ENCODE data around the gene TRIP12. TPM values are rescaled to one million over a fixed set of nuclear protein-coding genes. Genes with fewer than 3 reads are reported as not detected.

The TRIP12 gene
- total and polyA plus RNA-seq, 2 of the 4 experiments (the other 2 are of a cell fraction): 51.6 to 209 TPM

- no peak overlapping the region for H3K4me2 ChIP-seq (ENCODE audit: low read depth, low read length)
- H2AK5ac ChIP-seq (ENCODE audit: low read depth, low read length): no peak overlapping the region; the same call in 1 of the 2 replicates
- H2AK9ac ChIP-seq (replicated peaks; ENCODE audit: low read depth, low read length, poor library complexity): no peak overlapping the region
- H2BK5ac ChIP-seq (ENCODE audit: low read depth, low read length, poor library complexity, severe bottlenecking): peak overlapping the region; percentile 32
- no peak overlapping the region for H2BK120ac ChIP-seq (ENCODE audit: low read depth, low read length)
- H4K5ac ChIP-seq (ENCODE audit: low read depth, low read length): no peak overlapping the region
- H3K4ac ChIP-seq (ENCODE audit: low read depth, low read length): peak overlapping the region; percentile 27; the same call in 1 of the 2 replicates
- H3K56ac ChIP-seq (ENCODE audit: extremely low read depth, insufficient read depth, low read length): no peak overlapping the region
- CTCF ChIA-PET: interaction anchor here (1.3 kb wide), 1 partner anchor 33 kb away, joined by 4 read pairs; no protein-coding TSS in a partner anchor
- ATAC-seq (ENCODE audit: low read depth): peak; percentile 47; the same call in 1 of the 2 replicates
- H3K4me3 ChIP-seq (ENCODE audit: insufficient read depth, low read depth, low read length): no peak overlapping the region
- H3K18ac ChIP-seq (ENCODE audit: low read depth, low read length): no peak overlapping the region
- peak; percentile 23 for DNase-seq
- dilution Hi-C loops (cut with HindIII; ENCODE audit: low sequenced_read_pairs, unreplicated experiment): no loop called here
- no peaks in the 10 kb centered on the region for H3K27me3 ChIP-seq (ENCODE audit: control insufficient read depth, insufficient read depth, low read length)
- no peak overlapping the region for H4K8ac ChIP-seq (ENCODE audit: low read depth in 2 of 2, low read length in 2 of 2)
- H3K9ac ChIP-seq (ENCODE audit: low read depth, low read length): no peak overlapping the region
- peaks cover 2% of the 10 kb centered on the region; the same call in 1 of the 2 replicates for H3K4me1 ChIP-seq (ENCODE audit: control insufficient read depth, insufficient read depth, low read length)
- POLR2A ChIA-PET (ENCODE audit: unreplicated experiment): no interaction called here
- H3K36me3 ChIP-seq (ENCODE audit: control insufficient read depth, insufficient read depth, low read length): peaks cover 31% of the 10 kb centered on the region
- H3K9me3 ChIP-seq (ENCODE audit: control insufficient read depth, insufficient read depth, low read length): no peaks in the 10 kb centered on the region
- no CpG with 5 or more reads among the region's 5 CpGs for WGBS, 2 experiments (ENCODE audit: extremely low coverage in 2 of 2, insufficient read length in 1 of 2)
- BruUV-seq (replicated peaks): no TSS peak
- intact Hi-C loops (cut with micrococcal nuclease): no loop called here
- H2AFZ ChIP-seq (replicated peaks; ENCODE audit: low read length, poor library complexity): no peak overlapping the region
- no peak overlapping the region for H3K14ac ChIP-seq (replicated peaks; ENCODE audit: low read depth, low read length)
- peaks cover 9 to 20% of the 10 kb centered on the region in 2 experiments; a peak in 2 of 4 replicates for H3K79me1 ChIP-seq (ENCODE audit: low read depth in 1 of 2, low read length in 2 of 2)
- in situ Hi-C loops (cut with MboI; ENCODE audit: low sequenced_read_pairs): no loop called here
- no peak overlapping the region for H3K23ac ChIP-seq (ENCODE audit: low read depth, low read length)
- H2BK20ac ChIP-seq (ENCODE audit: low read depth, low read length): no peak overlapping the region; the same call in 1 of the 2 replicates
- peak overlapping the region; percentile 57; the same call in 1 of the 2 replicates for H3K27ac ChIP-seq (ENCODE audit: insufficient read depth, low read length)
- peaks cover 7% of the 10 kb centered on the region; the same call in 1 of the 2 replicates for H4K20me1 ChIP-seq (ENCODE audit: insufficient read depth, low read length)
- H2BK15ac ChIP-seq (ENCODE audit: low read depth, low read length): no peak overlapping the region
- H4K91ac ChIP-seq (ENCODE audit: insufficient read depth, low read depth, low read length): no peak overlapping the region
- peaks cover 5% of the 10 kb centered on the region; the same call in 1 of the 2 replicates for H3K9me1 ChIP-seq (ENCODE audit: insufficient read depth, low read length)
- TF ChIP-seq USF2 (IDR thresholded peaks at IDR 0.05; ENCODE audit: low read depth, low read length) (no peak), SMC3 (IDR thresholded peaks at IDR 0.05; ENCODE audit: low read depth, low read length) (no peak), FOS (IDR thresholded peaks at IDR 0.05; ENCODE audit: low read depth, low read length) (no peak), RCOR1 (IDR thresholded peaks at IDR 0.05; ENCODE audit: insufficient replicate concordance, low read length) (no peak), CHD1 (IDR thresholded peaks at IDR 0.05; ENCODE audit: low read depth, low read length) (no peak), RFX5 (IDR thresholded peaks at IDR 0.05; ENCODE audit: low read depth, low read length) (no peak), MAFK (IDR thresholded peaks at IDR 0.05; ENCODE audit: low read depth, low read length) (no peak), CEBPB (IDR thresholded peaks at IDR 0.05; ENCODE audit: low read depth, low read length) (no peak), MAZ (IDR thresholded peaks at IDR 0.05; ENCODE audit: borderline replicate concordance, low read depth, low read length) (no peak), NFE2L2 (IDR thresholded peaks at IDR 0.05; ENCODE audit: low read depth, low read length) (no peak), ELK1 (IDR thresholded peaks at IDR 0.05; ENCODE audit: borderline replicate concordance, low read depth, low read length) (no peak), RAD21 (IDR thresholded peaks at IDR 0.05; ENCODE audit: low read length) (no peak), CTCF (conservative IDR thresholded peaks at IDR 0.05; ENCODE audit: low read depth, low read length) (no peak), POLR2A (IDR thresholded peaks at IDR 0.05; ENCODE audit: low read depth, low read length) (no peak), BHLHE40 (IDR thresholded peaks at IDR 0.05; ENCODE audit: low read depth, low read length) (no peak)
Measured at GRCh38 chr2:229798446-229799155, 123.2 kb downstream of the TRIP12 start.
